ENCODE data around the gene LRRK1.

- no peak for TF ChIP-seq CTCF (IDR thresholded peaks at IDR 0.05)
- no peak for TF ChIP-seq EP300 (IDR thresholded peaks at IDR 0.05)
- no peak for TF ChIP-seq POLR2A (IDR thresholded peaks at IDR 0.05)
These were observed 150.5 kb downstream of the LRRK1 start for GRCh38 chr15:101069654-101069973.

Data from gastroesophageal sphincter (tissue), 3 donors.